ENCODE results near the gene TMEM86A.
A peak's percentile ranks its signal among the peaks of the same experiment; 100 is the strongest.

Gene TMEM86A

DNA sequence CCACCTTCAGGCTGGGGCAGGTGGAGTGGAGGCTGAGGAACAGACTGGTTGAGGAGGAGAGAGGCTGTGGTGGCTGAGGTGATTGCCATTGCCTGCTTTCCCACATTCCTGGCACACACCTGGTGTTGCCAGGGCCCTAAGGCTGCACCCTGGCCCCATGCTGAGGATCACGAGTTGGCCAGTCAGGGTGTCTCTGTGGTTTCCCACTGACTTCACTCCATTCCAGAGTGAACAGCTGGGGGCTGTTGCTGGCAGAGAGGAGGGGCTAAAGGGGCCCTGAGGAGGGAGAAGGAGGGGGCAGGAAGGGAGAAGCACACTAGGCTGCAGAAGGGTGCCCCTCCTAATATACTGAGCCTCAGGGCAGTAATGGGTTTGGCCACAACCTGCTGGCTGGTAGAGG, 1.8 kb downstream of the TMEM86A start:
- DNase-seq (ENCODE audit: low read depth in 2 of 2) = no peak

- DNase-seq (ENCODE audit: low read depth in 2 of 2) = no peak
Measured at GRCh38 chr11:18700872-18701271, 2.3 kb downstream of the TMEM86A start.

DNA sequence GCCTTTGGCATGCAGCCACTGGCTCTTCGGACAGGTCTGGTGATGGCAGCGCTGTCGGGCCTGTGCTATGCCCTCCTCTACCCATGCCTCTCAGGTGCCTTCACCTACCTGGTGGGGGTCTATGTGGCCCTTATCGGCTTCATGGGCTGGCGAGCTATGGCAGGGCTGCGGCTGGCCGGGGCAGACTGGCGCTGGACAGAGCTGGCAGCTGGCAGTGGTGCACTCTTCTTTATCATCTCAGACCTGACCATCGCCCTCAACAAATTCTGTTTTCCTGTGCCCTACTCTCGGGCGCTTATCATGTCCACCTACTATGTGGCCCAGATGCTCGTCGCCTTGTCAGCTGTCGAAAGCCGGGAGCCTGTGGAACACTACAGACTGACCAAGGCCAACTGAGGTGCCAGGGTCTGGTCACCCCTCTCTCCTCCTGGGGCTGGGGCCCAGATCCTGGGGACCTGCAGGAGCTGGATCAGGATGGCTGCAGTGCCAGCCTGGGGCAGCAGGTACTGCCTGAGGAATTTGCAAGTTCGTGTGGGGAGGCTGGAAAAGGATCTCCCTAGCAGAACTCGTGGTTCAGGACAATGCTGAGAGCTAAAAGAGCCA, 3.1 kb downstream of the TMEM86A start:
- DNase-seq (ENCODE audit: low read depth in 2 of 2) = no peak

- no peak for DNase-seq (ENCODE audit: low read depth in 2 of 2)
Measured at GRCh38 chr11:18703001-18703763, 4.6 kb downstream of the TMEM86A start.

- DNase-seq (ENCODE audit: low read depth in 2 of 2) = no peak
Measured at GRCh38 chr11:18704045-18704645, 5.6 kb downstream of the TMEM86A start.

DNA sequence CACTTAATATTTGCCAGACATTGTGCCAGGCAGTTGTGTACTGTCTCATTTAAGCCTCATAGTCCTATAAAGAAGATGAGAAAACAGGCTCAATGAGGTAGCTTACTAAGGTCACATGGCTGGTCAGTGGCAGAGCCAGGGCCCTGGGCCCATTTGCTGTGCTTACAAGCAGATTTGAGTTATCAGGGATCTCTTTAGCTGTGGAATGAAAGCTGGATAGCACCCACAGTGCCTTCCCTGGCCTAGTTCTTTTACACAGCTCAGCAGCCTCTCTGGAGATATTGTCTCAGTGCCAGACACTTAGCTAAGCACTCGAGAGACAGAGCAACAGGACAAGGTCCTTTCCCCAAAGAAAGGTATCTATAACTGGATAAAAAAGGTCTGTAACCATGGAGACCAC, 6.1 kb downstream of the TMEM86A start:
- DNase-seq (ENCODE audit: low read depth in 2 of 2) = no peak

GRCh38 chr11:18705651-18706281, 7.2 kb downstream of the TMEM86A start:
- DNase-seq (ENCODE audit: low read depth in 2 of 2) = no peak

- DNase-seq (ENCODE audit: low read depth in 2 of 2) = no peak
Measured at GRCh38 chr11:18706330-18707243, 8.0 kb downstream of the TMEM86A start.

- no peak for DNase-seq (ENCODE audit: low read depth in 2 of 2)
Measured at GRCh38 chr11:18707811-18708340, 9.3 kb downstream of the TMEM86A start.

DNA sequence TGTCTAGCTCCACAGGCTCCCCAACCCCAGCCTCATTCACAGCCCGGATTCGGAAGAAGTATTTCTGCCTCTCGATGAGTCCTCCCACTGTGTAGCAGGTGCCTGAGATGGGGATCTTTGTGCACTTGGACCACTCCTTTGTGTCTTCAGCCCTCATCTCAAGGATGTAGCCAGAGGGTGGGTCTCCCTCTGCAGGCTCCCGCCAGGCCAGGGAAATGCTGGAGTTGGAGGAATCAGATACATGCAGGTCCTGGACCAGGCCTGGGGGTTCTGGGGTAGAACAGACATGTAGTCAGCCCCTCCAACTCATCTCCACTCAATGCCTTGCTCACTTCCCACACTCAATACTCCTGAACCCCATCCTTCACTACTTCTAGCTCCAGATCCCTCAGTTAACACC, 10.8 kb downstream of the TMEM86A start:
- DNase-seq (ENCODE audit: low read depth in 2 of 2) = no peak

GRCh38 chr11:18710545-18710944, 12.0 kb downstream of the TMEM86A start:
- no peak for DNase-seq (ENCODE audit: low read depth in 2 of 2)

- DNase-seq (ENCODE audit: low read depth in 2 of 2) = no peak
Measured at GRCh38 chr11:18713646-18714442, 15.3 kb downstream of the TMEM86A start.

- DNase-seq (ENCODE audit: low read depth in 2 of 2) = no peak
Measured at GRCh38 chr11:18714443-18714780, 15.8 kb downstream of the TMEM86A start.

DNA sequence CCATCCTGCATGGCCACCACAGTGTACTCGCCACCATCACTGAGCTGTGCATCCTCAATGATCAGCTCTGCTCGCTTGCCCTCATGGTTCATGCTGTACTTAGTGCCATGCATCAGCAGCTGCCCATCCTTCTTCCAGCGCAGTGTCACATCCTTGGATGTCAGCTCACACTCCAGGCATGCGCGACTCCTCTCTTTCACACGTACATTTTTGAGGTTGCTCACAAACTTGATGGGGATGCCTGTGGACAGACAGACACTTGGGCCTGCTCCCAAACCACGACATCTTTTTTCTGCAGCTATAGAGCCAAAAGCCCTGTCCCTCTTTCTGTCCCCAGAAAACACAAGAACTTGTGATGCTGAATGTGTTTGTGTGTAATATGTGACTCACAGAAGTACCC, 16.9 kb downstream of the TMEM86A start:
- DNase-seq (ENCODE audit: low read depth in 2 of 2) = no peak

DNA sequence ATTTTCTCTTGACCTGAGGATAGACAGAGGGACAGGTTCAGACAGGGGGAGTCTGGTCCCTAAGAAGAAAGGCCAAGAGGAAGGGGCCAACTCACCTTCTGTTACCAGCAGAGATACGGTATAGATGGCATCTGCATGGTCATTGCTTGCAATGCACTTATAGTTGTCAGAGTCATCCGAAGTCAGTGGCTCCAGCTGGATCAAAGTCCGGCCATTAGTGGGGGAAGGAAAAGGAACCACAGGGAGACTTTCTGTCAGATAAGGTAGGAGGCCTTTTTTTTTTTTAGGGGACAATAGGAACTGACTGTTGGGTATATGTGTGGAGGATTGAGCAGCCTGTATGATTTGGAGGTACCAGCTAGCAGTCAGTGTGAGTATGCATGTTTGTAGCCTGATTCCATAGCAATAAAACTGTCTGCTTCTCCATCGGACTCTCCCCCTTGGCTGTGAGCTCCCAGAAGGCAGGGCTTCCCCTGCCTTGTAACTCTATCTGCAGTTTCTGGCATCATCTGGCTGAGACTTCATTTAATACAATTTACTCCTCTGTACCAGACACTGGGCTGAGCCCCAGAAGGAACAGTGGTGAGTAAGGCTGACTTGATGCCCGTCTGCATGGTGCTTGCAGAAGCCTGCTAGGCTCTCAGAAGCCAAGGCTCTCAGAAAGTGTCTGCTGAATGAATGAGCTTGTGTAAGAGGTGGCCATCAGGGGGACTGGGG, 21.7 kb downstream of the TMEM86A start:
- DNase-seq (ENCODE audit: low read depth in 2 of 2) = no peak

DNA sequence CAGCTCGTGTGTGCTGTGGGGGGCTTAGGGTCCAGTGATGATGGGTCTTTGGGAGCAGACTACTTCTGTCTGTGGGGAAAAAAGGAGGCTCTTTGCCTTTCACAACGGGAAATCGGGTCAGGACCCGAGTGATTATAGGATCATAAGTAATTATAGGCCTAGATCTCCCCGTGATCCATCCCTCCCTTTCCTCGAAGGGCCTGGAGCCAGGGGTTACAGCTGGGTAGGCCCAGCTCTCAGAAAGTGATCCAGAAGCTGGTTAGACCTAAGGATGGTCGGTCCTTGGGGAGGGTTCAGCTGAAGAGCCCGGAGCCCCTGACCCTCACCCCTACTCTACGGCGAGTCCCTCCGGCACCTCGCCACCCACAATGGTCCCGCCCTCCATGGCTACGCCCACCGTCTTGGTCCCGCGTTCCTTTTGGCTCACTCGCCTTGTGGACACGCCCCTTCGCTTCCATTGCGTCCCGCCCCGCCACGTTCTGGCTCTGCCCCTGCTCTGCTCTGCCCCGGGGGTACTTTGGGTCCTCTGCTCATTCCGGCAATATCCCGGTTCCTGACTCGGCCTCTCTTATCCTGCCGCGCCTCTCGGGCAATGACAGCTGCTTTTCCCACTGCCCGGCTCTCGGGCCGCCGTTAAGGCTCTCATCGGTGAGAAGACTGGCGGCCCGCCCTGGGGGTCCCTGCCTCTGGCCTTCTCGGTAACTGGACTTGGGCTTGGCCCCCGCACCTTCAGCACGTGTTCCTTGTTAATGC, 22.4 kb downstream of the TMEM86A start:
- DNase-seq (ENCODE audit: low read depth in 2 of 2) = peak; percentile 73 to 79

DNA sequence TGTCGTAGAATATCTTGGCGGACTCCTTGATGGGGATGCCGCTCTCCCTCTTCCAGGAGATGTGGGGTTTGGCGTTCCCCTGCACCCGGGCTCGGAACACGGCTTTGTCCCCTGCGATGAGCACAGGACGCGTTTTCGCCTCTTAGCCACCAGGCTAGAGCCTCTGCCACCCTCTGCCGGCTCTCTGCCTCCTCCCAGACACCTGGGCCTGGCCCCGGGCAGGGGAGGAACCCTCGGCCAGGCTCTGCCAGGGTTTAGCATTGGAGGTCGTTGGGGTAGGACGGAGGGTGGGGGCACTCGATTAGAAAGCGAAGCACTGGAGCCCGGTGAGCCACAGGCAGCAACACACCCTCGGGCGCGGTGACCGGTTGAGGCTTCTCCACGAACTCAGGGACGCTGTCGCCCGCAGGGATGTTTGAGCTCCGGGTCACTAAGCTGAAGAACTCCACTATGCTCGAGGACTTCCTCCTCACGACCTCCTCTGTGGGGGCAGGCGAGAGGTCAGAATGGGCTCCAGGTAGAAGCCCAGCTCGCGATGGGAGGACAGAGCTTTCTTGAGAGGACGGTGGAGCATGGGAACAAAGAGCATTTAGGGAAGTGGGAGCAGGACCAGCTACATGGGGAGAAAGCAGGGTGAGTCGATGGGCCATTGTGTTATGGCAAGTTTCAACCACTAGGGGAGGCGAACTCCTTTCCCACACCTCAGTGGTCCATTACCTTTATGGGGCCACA, 23.1 kb downstream of the TMEM86A start:
- no peak for DNase-seq (ENCODE audit: low read depth in 2 of 2)

GRCh38 chr11:18722293-18722637, 23.7 kb downstream of the TMEM86A start:
- DNase-seq (ENCODE audit: low read depth in 2 of 2) = no peak

DNA sequence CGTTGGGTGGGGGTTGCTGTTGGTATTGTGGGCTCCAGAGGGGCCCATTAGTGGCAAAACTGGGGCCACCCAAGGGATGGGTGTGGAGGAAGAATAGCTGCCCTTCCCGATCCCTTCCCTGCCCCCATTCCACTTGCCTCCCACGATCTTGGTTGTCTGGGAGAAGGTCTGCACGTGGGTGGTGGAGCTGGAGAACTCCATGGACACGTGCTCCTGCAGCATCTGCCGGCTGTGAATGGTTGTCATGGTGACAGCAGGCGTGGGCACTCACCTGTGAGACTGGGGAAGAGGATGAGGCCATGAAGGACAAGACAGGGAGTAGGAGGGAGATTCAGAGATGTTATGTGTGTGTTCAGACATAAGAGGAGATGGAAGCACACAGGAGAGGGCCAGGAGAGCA, 25.4 kb downstream of the TMEM86A start:
- no peak for DNase-seq (ENCODE audit: low read depth in 2 of 2)

Data from stimulated activated CD8-positive, alpha-beta memory T cell treated with anti-CD3 and anti-CD28 coated beads, Interleukin-15, amount 100 ng/mL, for 4 hours (primary cell).